ENCODE results near the gene RALY. TPM values are rescaled to one million over a fixed set of nuclear protein-coding genes. Genes with fewer than 3 reads are reported as not detected.

RALY gene
- total RNA-seq, 1 experiment from 2014 or later = 275 TPM

DNA sequence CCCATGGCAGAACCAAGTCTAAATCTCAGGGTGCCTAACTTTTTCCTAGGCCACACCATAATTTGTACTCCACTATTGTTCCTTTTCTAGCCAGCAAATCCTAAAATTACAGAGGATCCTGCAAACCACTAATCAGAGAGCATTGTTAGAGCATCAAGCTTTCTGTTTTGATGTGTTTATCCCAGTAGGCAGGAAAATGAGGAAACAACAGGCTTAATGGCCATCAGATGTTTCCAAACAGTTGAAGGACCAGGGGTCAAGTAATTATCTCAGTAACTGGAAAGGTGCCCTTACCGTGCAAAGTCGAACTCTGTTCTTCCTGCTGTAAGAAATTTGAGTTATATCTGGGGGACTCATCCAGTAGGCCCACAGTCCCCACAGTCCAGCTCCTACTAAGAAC is 58.7 kb downstream of the RALY start:
- H3K36me3 Mint-ChIP-seq (ENCODE audit: insufficient read depth, unreplicated experiment) = peaks cover 5% of the 10 kb centered on the region
- H3K27ac Mint-ChIP-seq (ENCODE audit: unreplicated experiment) = no peak overlapping the region

DNA sequence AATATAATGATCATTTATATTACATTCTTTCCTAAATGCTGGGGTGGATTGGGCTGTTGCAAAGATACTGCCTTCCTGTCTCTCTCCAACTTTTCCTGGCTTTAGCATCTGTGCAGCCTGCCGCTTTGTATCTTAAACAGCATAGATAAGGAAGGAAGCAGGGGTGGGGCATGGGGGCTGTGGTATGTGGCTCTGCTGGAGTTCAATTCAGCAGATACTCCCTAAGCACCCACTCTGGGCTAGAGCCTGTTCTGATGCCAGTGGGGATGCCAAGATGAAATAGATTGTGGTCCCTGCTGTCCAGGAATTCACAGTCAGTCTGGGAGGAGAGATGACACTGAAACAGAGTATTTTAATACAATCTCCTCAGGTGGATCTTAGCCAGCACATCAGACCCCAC is 61.6 kb downstream of the RALY start:
- Mint-ChIP-seq H3K4me3 (ENCODE audit: low read depth, unreplicated experiment) (no peak overlapping the region), H3K4me1 (ENCODE audit: low read depth, unreplicated experiment) (peaks cover 19% of the 10 kb centered on the region), H3K27me3 (ENCODE audit: unreplicated experiment) (no peaks in the 10 kb centered on the region), H3K27ac (ENCODE audit: unreplicated experiment) (no peak overlapping the region), H3K9me3 (ENCODE audit: low read depth, unreplicated experiment) (no peaks in the 10 kb centered on the region), H3K36me3 (ENCODE audit: insufficient read depth, unreplicated experiment) (peaks cover 5% of the 10 kb centered on the region)
- intact Hi-C loops (cut with micrococcal nuclease; ENCODE audit: unreplicated experiment) = no loop called here
- DNase-seq = no peak
- CTCF ChIA-PET = no interaction called here
- TF ChIP-seq, protein P1, sequence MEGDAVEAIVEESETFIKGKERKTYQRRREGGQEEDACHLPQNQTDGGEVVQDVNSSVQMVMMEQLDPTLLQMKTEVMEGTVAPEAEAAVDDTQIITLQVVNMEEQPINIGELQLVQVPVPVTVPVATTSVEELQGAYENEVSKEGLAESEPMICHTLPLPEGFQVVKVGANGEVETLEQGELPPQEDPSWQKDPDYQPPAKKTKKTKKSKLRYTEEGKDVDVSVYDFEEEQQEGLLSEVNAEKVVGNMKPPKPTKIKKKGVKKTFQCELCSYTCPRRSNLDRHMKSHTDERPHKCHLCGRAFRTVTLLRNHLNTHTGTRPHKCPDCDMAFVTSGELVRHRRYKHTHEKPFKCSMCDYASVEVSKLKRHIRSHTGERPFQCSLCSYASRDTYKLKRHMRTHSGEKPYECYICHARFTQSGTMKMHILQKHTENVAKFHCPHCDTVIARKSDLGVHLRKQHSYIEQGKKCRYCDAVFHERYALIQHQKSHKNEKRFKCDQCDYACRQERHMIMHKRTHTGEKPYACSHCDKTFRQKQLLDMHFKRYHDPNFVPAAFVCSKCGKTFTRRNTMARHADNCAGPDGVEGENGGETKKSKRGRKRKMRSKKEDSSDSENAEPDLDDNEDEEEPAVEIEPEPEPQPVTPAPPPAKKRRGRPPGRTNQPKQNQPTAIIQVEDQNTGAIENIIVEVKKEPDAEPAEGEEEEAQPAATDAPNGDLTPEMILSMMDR (IDR thresholded peaks at IDR 0.05; ENCODE audit: unreplicated experiment) = no peak
- no TSS peak for BruUV-seq (replicated peaks)

More for the DNA sequence above, 58.7 kb downstream of the RALY start:
- DNase-seq = no peak
- Mint-ChIP-seq H3K27me3 (ENCODE audit: unreplicated experiment) (no peaks in the 10 kb centered on the region), H3K4me3 (ENCODE audit: low read depth, unreplicated experiment) (no peak overlapping the region), H3K9me3 (ENCODE audit: low read depth, unreplicated experiment) (no peaks in the 10 kb centered on the region), H3K4me1 (ENCODE audit: low read depth, unreplicated experiment) (peaks cover 8% of the 10 kb centered on the region)
- no TSS peak for BruUV-seq (replicated peaks)
- intact Hi-C loops (cut with micrococcal nuclease; ENCODE audit: unreplicated experiment) = no loop called here
- CTCF ChIA-PET = no interaction called here
- TF ChIP-seq, protein P1 (IDR thresholded peaks at IDR 0.05; ENCODE audit: unreplicated experiment) = no peak

DNA sequence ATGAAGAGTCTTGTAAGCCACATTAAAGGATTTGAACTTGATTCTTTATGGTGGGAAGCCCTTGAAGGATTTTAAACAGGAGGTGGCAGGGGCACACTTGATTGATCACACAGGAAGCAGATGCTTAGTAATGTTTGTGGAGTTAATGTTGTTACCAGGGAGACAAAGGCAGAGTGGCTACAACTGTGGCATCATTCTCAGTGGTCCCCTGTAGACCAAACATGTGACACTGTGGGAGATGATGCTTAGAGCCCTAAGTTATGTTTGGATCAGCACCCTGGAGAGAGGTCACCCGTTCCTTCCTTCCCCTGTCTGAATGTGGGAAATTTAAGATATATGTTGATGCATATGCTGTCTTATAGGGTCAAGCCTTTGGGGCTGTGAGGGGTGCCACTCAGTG is 65.1 kb downstream of the RALY start:
- Mint-ChIP-seq H3K36me3 (ENCODE audit: insufficient read depth, unreplicated experiment) (no peaks in the 10 kb centered on the region), H3K4me3 (ENCODE audit: low read depth, unreplicated experiment) (no peak overlapping the region), H3K27ac (ENCODE audit: unreplicated experiment) (no peak overlapping the region), H3K9me3 (ENCODE audit: low read depth, unreplicated experiment) (no peaks in the 10 kb centered on the region), H3K4me1 (ENCODE audit: low read depth, unreplicated experiment) (peaks cover 19% of the 10 kb centered on the region), H3K27me3 (ENCODE audit: unreplicated experiment) (no peaks in the 10 kb centered on the region)
- BruUV-seq (replicated peaks) = no TSS peak
- TF ChIP-seq, protein P1 (IDR thresholded peaks at IDR 0.05; ENCODE audit: unreplicated experiment) = no peak
- intact Hi-C loops (cut with micrococcal nuclease; ENCODE audit: unreplicated experiment) = no loop called here
- DNase-seq = no peak
- CTCF ChIA-PET = interaction anchor here (1.3 kb wide), 1 partner anchor 9 kb away, joined by 4 read pairs; no protein-coding TSS in a partner anchor

DNA sequence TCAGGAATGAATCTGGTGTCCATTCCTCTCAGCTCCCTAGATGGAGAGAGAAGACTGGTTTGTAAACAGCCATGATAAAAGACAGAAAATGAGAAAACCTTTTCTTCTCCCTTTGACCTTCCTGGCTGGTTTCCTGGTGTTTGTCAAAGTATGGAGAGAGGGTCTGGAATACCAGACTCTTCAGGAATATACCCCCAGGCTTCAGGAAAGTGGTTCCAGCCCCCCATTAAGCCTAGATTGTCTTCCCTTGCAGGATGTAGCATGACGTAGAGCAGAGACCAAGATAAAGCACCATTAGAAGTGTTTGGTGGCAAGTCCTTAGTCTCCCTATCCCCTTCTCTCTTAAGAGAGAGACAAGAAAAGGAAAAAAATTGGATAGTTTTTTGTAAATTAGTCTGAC is 67.3 kb downstream of the RALY start:
- TF ChIP-seq, protein P1 (IDR thresholded peaks at IDR 0.05; ENCODE audit: unreplicated experiment) = no peak
- no peak overlapping the region for H3K4me3 Mint-ChIP-seq (ENCODE audit: low read depth, unreplicated experiment)
- H3K9me3 Mint-ChIP-seq (ENCODE audit: low read depth, unreplicated experiment) = no peaks in the 10 kb centered on the region
- no peaks in the 10 kb centered on the region for H3K27me3 Mint-ChIP-seq (ENCODE audit: unreplicated experiment)
- H3K4me1 Mint-ChIP-seq (ENCODE audit: low read depth, unreplicated experiment) = peaks cover 33% of the 10 kb centered on the region
- DNase-seq = no peak
- CTCF ChIA-PET = no interaction called here
- no TSS peak for BruUV-seq (replicated peaks)
- intact Hi-C loops (cut with micrococcal nuclease; ENCODE audit: unreplicated experiment) = no loop called here
- H3K36me3 Mint-ChIP-seq (ENCODE audit: insufficient read depth, unreplicated experiment) = peaks cover 5% of the 10 kb centered on the region
- no peak overlapping the region for H3K27ac Mint-ChIP-seq (ENCODE audit: unreplicated experiment)

All from Calu3 (cell line).